H1 (cell line): ENCODE data around the gene MYO1A. TPM values are rescaled to one million over a fixed set of nuclear protein-coding genes. Genes with fewer than 3 reads are reported as not detected.

Experiments
- CTCF ChIA-PET: fragments of 300-600 bp; sonication (Branson Sonifier 250); formaldehyde crosslinking; loops from one replicate; lab custom pipeline; 2021; ENCODE audit not compliant: partially characterized antibody; lab: Charles Lee
- POLR2A ChIA-PET: fragments of 300-600 bp; sonication (Branson Sonifier 250); formaldehyde crosslinking; loops from one replicate; lab custom pipeline; 2021; ENCODE audit warnings: inconsistent platforms; ENCODE audit not compliant: partially characterized antibody; lab: Charles Lee
- DNase-seq, 2 experiments: peaks; one replicate each; pipeline versions ENCODE4 v3.0.0 to v3.0.0-alpha.2; 2010 to 2022; ENCODE audit warnings: low spot score in 2 of 2, low read depth in 1 of 2, mixed read lengths in 1 of 2
- FAIRE-seq: peaks from 2 replicates; lab custom pipeline; 2011; peaks lifted over from hg19 to GRCh38; lab: Jason Lieb, UNC
- H2AFZ ChIP-seq: 2 replicates; pipeline ENCODE4 v1.8.1; 2012; ENCODE audit warnings: low read length, inconsistent platforms
- H2AK5ac ChIP-seq: 2 replicates; pipeline ENCODE4 v1.6.1; 2013; ENCODE audit warnings: low read depth, low read length
- H2BK120ac ChIP-seq: replicated peaks from 2 replicates; pipeline ENCODE3; 2013; ENCODE audit warnings: low read depth, low read length, inconsistent platforms
- H2BK12ac ChIP-seq: 2 replicates; pipeline ENCODE4 v1.6.1; 2013; ENCODE audit warnings: low read depth, low read length
- H2BK15ac ChIP-seq: 2 replicates; pipeline ENCODE4 v1.6.1; 2013; ENCODE audit warnings: low read length
- H2BK20ac ChIP-seq: 2 replicates; pipeline ENCODE4 v1.6.1; 2013; ENCODE audit warnings: low read length
- H2BK5ac ChIP-seq: 2 replicates; pipeline ENCODE4 v1.6.1; 2013; ENCODE audit warnings: low read depth, low read length
- H3K14ac ChIP-seq: 2 replicates; pipeline ENCODE4 v1.6.1; 2013; ENCODE audit warnings: inconsistent platforms; ENCODE audit not compliant: insufficient read length
- H3K18ac ChIP-seq: 2 replicates; pipeline ENCODE4 v1.6.1; 2013; ENCODE audit warnings: low read length; ENCODE audit errors: extremely low read depth
- H3K23ac ChIP-seq: 2 replicates; pipeline ENCODE4 v1.6.1; 2013; ENCODE audit warnings: inconsistent platforms; ENCODE audit not compliant: insufficient read length
- H3K23me2 ChIP-seq: 2 replicates; pipeline ENCODE4 v1.6.1; 2013; ENCODE audit warnings: low read depth, low read length
- H3K27ac ChIP-seq: 2 replicates; pipeline ENCODE4 v1.6.1; 2011; ENCODE audit warnings: low read depth, low read length, inconsistent platforms
- H3K27me3 ChIP-seq, 4 experiments: replicated peaks in 1 of 4; 1 replicate in 1 of 4; 2 replicates in 3 of 4; pipeline versions ENCODE4 v1.6.1 to v1.8.1; 2011 to 2013; ENCODE audit warnings: low read length in 3 of 4, mild to moderate bottlenecking in 3 of 4, inconsistent platforms in 2 of 4, mixed read lengths in 2 of 4, moderate library complexity in 1 of 4; ENCODE audit not compliant: control insufficient read depth in 3 of 4, insufficient read depth in 3 of 4; ENCODE audit errors: extremely low read depth in 1 of 4
- H3K36me3 ChIP-seq, 4 experiments: 2 replicates each; pipeline versions ENCODE4 v1.6.1 to v1.8.1; 2011 to 2013; ENCODE audit warnings: mild to moderate bottlenecking in 4 of 4, low read length in 3 of 4, moderate library complexity in 2 of 4, control low read depth in 1 of 4, inconsistent platforms in 1 of 4; ENCODE audit not compliant: insufficient read depth in 4 of 4, control insufficient read depth in 2 of 4
- H3K4ac ChIP-seq: replicated peaks from 2 replicates; pipeline ENCODE3; 2013; ENCODE audit warnings: low read length, low read depth, mixed read lengths, inconsistent platforms; ENCODE audit not compliant: insufficient read length
- H3K4me1 ChIP-seq, 4 experiments: replicated peaks in 1 of 4; 1 replicate in 1 of 4; 2 replicates in 3 of 4; pipeline versions ENCODE4 v1.6.1 to v1.8.1; 2011 to 2013; ENCODE audit warnings: low read length in 3 of 4, inconsistent platforms in 2 of 4, mixed read lengths in 1 of 4; ENCODE audit not compliant: insufficient read depth in 4 of 4, control insufficient read depth in 3 of 4
- H3K4me2 ChIP-seq, 2 experiments: 2 replicates each; pipeline versions ENCODE4 v1.6.1 to v1.8.1; 2011 to 2013; ENCODE audit warnings: low read depth in 2 of 2, low read length in 2 of 2, control low read depth in 1 of 2, inconsistent platforms in 1 of 2, mild to moderate bottlenecking in 1 of 2; ENCODE audit not compliant: insufficient read depth in 1 of 2
- H3K4me3 ChIP-seq, 4 experiments: fragments of 200-600, 300-600 bp in 1 of 4; sonication (generic), shearing (Covaris generic), sonication (Bioruptor Twin) in 1 of 4; 2 replicates each; pipeline versions ENCODE4 v1.5.1 to v1.8.1; 2011 to 2016; ENCODE audit warnings: low read length in 4 of 4, low read depth in 3 of 4, control low read depth in 2 of 4, inconsistent platforms in 2 of 4, mild to moderate bottlenecking in 2 of 4, mixed read lengths in 1 of 4, moderate library complexity in 1 of 4; ENCODE audit not compliant: insufficient read depth in 2 of 4; ENCODE audit errors: extremely low read depth in 1 of 4
- H3K56ac ChIP-seq: replicated peaks from 2 replicates; pipeline ENCODE3; 2013; ENCODE audit warnings: low read depth, mild to moderate bottlenecking, mixed read lengths, low read length, inconsistent platforms; ENCODE audit not compliant: insufficient read length
- H3K79me1 ChIP-seq: 2 replicates; pipeline ENCODE4 v1.6.1; 2013; ENCODE audit warnings: low read depth, low read length, control low read depth
- H3K79me2 ChIP-seq, 2 experiments: 2 replicates each; pipeline versions ENCODE4 v1.6.1 to v1.8.1; 2012 to 2013; ENCODE audit warnings: low read length in 2 of 2, mild to moderate bottlenecking in 2 of 2, inconsistent platforms in 1 of 2; ENCODE audit not compliant: insufficient read depth in 2 of 2, control insufficient read depth in 1 of 2
- H3K9ac ChIP-seq, 4 experiments: replicated peaks in 1 of 4; 1 replicate in 1 of 4; 2 replicates in 3 of 4; pipeline versions ENCODE4 v1.6.1 to v1.8.1; 2011 to 2013; ENCODE audit warnings: low read depth in 3 of 4, low read length in 3 of 4, control low read depth in 2 of 4, mild to moderate bottlenecking in 2 of 4, moderate library complexity in 2 of 4, inconsistent platforms in 1 of 4; ENCODE audit errors: extremely low read depth in 1 of 4
- H3K9me3 ChIP-seq, 2 experiments: 2 replicates each; pipeline versions ENCODE4 v1.6.1 to v1.8.1; 2012 to 2013; ENCODE audit warnings: mild to moderate bottlenecking in 2 of 2, moderate library complexity in 2 of 2, control low read depth in 1 of 2, inconsistent platforms in 1 of 2, low read depth in 1 of 2, low read length in 1 of 2, mixed read lengths in 1 of 2; ENCODE audit not compliant: insufficient read depth in 2 of 2
- H4K20me1 ChIP-seq, 2 experiments: replicated peaks in 1 of 2; 2 replicates each; pipeline versions ENCODE3 to v1.8.1; 2011 to 2013; ENCODE audit warnings: inconsistent platforms in 2 of 2, low read length in 2 of 2, mild to moderate bottlenecking in 1 of 2; ENCODE audit not compliant: insufficient read depth in 2 of 2, control insufficient read depth in 1 of 2
- H4K5ac ChIP-seq: 2 replicates; pipeline ENCODE4 v1.6.1; 2013; ENCODE audit warnings: low read length, low read depth, mixed read lengths, inconsistent platforms; ENCODE audit not compliant: insufficient read length
- H4K8ac ChIP-seq: 2 replicates; pipeline ENCODE4 v1.8.0; 2013; ENCODE audit warnings: mild to moderate bottlenecking, moderate library complexity, low read length, inconsistent platforms; ENCODE audit not compliant: insufficient read depth; ENCODE audit errors: extremely low read depth
- H4K91ac ChIP-seq: replicated peaks from 2 replicates; pipeline ENCODE3; 2013; ENCODE audit warnings: low read length, mixed read lengths, inconsistent platforms; ENCODE audit not compliant: insufficient read length
- ASH2L ChIP-seq: fragments of 200-600, 300-600 bp; sonication (generic); IDR thresholded peaks from one replicate; pipeline ENCODE4 v1.7.1; 2017; ENCODE audit warnings: low read length
- CEBPB ChIP-seq: IDR thresholded peaks from 2 replicates; pipeline ENCODE4 v1.6.1; 2012; ENCODE audit warnings: low read depth, low read length
- JUN ChIP-seq: IDR thresholded peaks from 2 replicates; pipeline ENCODE4 v1.6.1; 2011; ENCODE audit warnings: low read depth, mild to moderate bottlenecking, improper control_type of control experiment, low read length
- KDM4A ChIP-seq: IDR thresholded peaks from one replicate; pipeline ENCODE4 v1.7.1; 2012; ENCODE audit warnings: low read depth, mild to moderate bottlenecking, moderate library complexity, low read length, inconsistent platforms; ENCODE audit not compliant: severe bottlenecking
- RBBP5 ChIP-seq: IDR thresholded peaks from 2 replicates; pipeline ENCODE4 v1.7.1; 2012; ENCODE audit warnings: low read depth, mild to moderate bottlenecking, inconsistent platforms, low read length, moderate library complexity, borderline replicate concordance
- ZNF274 ChIP-seq: IDR thresholded peaks from 2 replicates; pipeline ENCODE4 v1.7.0; 2012; ENCODE audit warnings: low read length, borderline replicate concordance; ENCODE audit errors: extremely low read depth
- WGBS, 2 experiments: shearing (Covaris generic) in 1 of 2; methylation state at CpG; one replicate each; pipeline versions ENCODE4 v1.1.6 to v1.1.7; 2013 to 2015; ENCODE audit warnings: low lambda C conversion rate in 2 of 2, mixed read lengths in 2 of 2, inconsistent platforms in 1 of 2, low coverage in 1 of 2, missing lambda C conversion rate in 1 of 2; ENCODE audit not compliant: insufficient replicate concordance in 2 of 2, insufficient coverage in 1 of 2, insufficient read length in 1 of 2; ENCODE audit errors: extremely low coverage in 1 of 2, missing lambda C conversion rate in 1 of 2; 5-methylcytosine and 5-hydroxymethylcytosine counted together
- polyA plus RNA-seq, 7 experiments: library from polyadenylated mRNA; depleted of rRNA in 3 of 7; stranded (reverse) in 5 of 7; unstranded in 2 of 7; fragments of >200 nt in 5 of 7; fragments of 200-250 nt in 2 of 7; gene quantifications; 1 replicate in 5 of 7; 2 replicates in 1 of 7; 4 replicates in 1 of 7; pipeline versions ENCODE4 v1.2.1 to v1.2.3, GENCODE V29; 2011 to 2013; ENCODE audit warnings: missing spikeins in 2 of 7, mixed read lengths in 2 of 7
- total RNA-seq: library from RNA; stranded (reverse); fragmentation: NEBNext Ultra II Directional; extraction: Animal tissue kit (Norgen Biotek cat#: 25700); gene quantifications from 2 replicates; pipeline ENCODE4 v1.2.1, GENCODE V29; 2021

The MYO1A gene
- total and polyA plus RNA-seq, 2 of the 8 experiments (the other 6 are each of a cell fraction or from before 2014, with no cell fraction given) = 0.54 to 0.77 TPM

DNA sequence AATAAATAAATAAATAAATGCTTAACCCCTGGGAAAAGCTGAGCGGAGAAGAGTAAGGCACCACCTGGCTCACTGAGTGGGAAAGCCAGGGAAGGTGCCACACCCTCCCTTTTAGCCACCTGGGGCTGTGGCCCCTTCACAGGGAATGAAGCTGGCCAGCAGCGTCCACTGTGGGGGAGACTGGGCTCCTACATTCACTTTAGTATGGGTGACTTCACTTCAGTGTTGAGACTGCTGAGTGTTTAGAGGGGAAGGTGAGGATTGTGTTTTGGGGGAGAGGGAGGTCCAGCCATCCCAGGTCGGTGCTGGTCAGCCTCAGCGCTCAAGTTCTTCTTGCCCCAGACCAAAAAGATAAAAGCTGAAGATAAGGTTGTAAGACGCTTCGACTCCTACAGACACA is 40.6 kb upstream of the MYO1A start:
- Histone ChIP-seq H4K20me1 (peaks cover 4 to 11% of the 10 kb centered on the region in 2 experiments), H2BK20ac (no peak overlapping the region), H3K23ac (no peak overlapping the region), H2AK5ac (0 out of 2 replicates have a peak overlapping the region, but pooled peaks have one; percentile 26), H2BK12ac (no peak overlapping the region), H3K36me3 (peaks cover 9 to 27% (median 12%) of the 10 kb centered on the region in 4 experiments), H3K23me2 (peaks cover 25% of the 10 kb centered on the region), H3K79me2 (peaks cover 0 to 18% of the 10 kb centered on the region in 2 experiments; a peak in 1 of 4 replicates), H3K4me2 (peak overlapping the region; percentile 57 to 81), H2BK15ac (no peak overlapping the region), H3K9ac (no peak overlapping the region), H3K14ac (no peak overlapping the region), H3K4ac (no peak overlapping the region), H3K4me3 (peak overlapping the region; percentile 8 to 32 (median 19); a peak in 5 of 8 replicates), H3K18ac (no peak overlapping the region), H4K5ac (no peak overlapping the region), H2AFZ (no peak overlapping the region), H2BK120ac (no peak overlapping the region), H3K27me3 (no peaks in the 10 kb centered on the region), H3K9me3 (no peaks in the 10 kb centered on the region), H4K8ac (no peak overlapping the region), H3K79me1 (peaks cover 4% of the 10 kb centered on the region), H2BK5ac (no peak overlapping the region), H3K56ac (no peak overlapping the region), H4K91ac (no peak overlapping the region), H3K4me1 (peaks cover 0 to 34% (median 24%) of the 10 kb centered on the region in 4 experiments; a peak in 6 of 7 replicates), H3K27ac (no peak overlapping the region)
- DNase-seq (no peak), FAIRE-seq (no peak)
- TF ChIP-seq CEBPB = no peak
- TF ChIP-seq KDM4A = no peak
- TF ChIP-seq RBBP5 = no peak
- no peak for TF ChIP-seq JUN
- no peak for TF ChIP-seq ASH2L
- no peak for TF ChIP-seq ZNF274
- WGBS, 2 experiments = 78% methylated on average over 6 of the region's 6 CpGs; no CpG with 5 or more reads in 1 of the 2 experiments
- ChIA-PET CTCF (interaction anchor here (0.5 to 14.0 kb wide), 15 partner anchors 11 to 454 kb away, joined by 3 to 325 read pairs (median 5); partner anchors contain the start of genes GLI1, MYO1A, NEMP1 and STAT6), POLR2A (interaction anchor here (0.7 to 16.5 kb wide), 9 partner anchors 8 to 139 kb away, joined by 3 to 352 read pairs (median 13); partner anchors contain the start of genes LRP1, NEMP1, SHMT2 and STAT6)
